Measurements from ENCODE around the gene CEP192.

GRCh38 chr18:12998332-12999060, 7.3 kb downstream of the CEP192 start:
- TF ChIP-seq, protein P1, sequence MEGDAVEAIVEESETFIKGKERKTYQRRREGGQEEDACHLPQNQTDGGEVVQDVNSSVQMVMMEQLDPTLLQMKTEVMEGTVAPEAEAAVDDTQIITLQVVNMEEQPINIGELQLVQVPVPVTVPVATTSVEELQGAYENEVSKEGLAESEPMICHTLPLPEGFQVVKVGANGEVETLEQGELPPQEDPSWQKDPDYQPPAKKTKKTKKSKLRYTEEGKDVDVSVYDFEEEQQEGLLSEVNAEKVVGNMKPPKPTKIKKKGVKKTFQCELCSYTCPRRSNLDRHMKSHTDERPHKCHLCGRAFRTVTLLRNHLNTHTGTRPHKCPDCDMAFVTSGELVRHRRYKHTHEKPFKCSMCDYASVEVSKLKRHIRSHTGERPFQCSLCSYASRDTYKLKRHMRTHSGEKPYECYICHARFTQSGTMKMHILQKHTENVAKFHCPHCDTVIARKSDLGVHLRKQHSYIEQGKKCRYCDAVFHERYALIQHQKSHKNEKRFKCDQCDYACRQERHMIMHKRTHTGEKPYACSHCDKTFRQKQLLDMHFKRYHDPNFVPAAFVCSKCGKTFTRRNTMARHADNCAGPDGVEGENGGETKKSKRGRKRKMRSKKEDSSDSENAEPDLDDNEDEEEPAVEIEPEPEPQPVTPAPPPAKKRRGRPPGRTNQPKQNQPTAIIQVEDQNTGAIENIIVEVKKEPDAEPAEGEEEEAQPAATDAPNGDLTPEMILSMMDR (IDR thresholded peaks at IDR 0.05 in 8 of 11, conservative IDR thresholded peaks at IDR 0.05 in 3 of 11) = no peak
- no peak for TF ChIP-seq POLR2AphosphoS5 (IDR thresholded peaks at IDR 0.05)

All from spleen (tissue), 7 donors.